Ureter (tissue), 1 donor: Measurements from ENCODE around the gene ATP5PB. TPM values are rescaled to one million over a fixed set of nuclear protein-coding genes. Genes with fewer than 3 reads are reported as not detected.
A peak's percentile ranks its signal among the peaks of the same experiment; 100 is the strongest.

ENCODE experiments used
- DNase-seq: peaks from one replicate; pipeline ENCODE4 v3.0.0-alpha.2; 2020; ENCODE audit warnings: low spot score
- total RNA-seq: library from RNA; stranded (reverse); gene quantifications from one replicate; pipeline ENCODE4 v1.2.4, GENCODE V29; 2023
- donor health status: DM: yes; HTN: yes; CAD: no.

The ATP5PB gene
- total RNA-seq, 1 donor from 2014 or later: 265 TPM

- DNase-seq: peak; percentile 76
Observed at GRCh38 chr1:111507411-111508201, 58.3 kb downstream of the ATP5PB start.

- no peak for DNase-seq
Observed at GRCh38 chr1:111509997-111510375, 60.7 kb downstream of the ATP5PB start.

GRCh38 chr1:111511370-111511769, 62.1 kb downstream of the ATP5PB start:
- DNase-seq: no peak

Other genes starting within 250 kb of the ATP5PB start
- 134 TPM for gene DENND2D, start 248.8 kb upstream of the ATP5PB start, total RNA-seq
- 4.6 TPM for gene CHI3L2, start 221.8 kb upstream of the ATP5PB start, total RNA-seq
- not detected for gene CHIA, start 158.6 kb upstream of the ATP5PB start, total RNA-seq
- gene OVGP1, start 21.7 kb upstream of the ATP5PB start, total RNA-seq: 4.3 TPM
- 54.6 TPM for gene WDR77, start 208 bp upstream of the ATP5PB start, total RNA-seq
- gene C1orf162, start 24.5 kb downstream of the ATP5PB start, total RNA-seq: 13.2 TPM
- 5.8 TPM for gene ADORA3, start 54.2 kb downstream of the ATP5PB start, total RNA-seq
- gene TMIGD3, start 54.2 kb downstream of the ATP5PB start, total RNA-seq: 1.2 TPM
- 80.3 TPM for gene RAP1A, start 170.3 kb downstream of the ATP5PB start, total RNA-seq